Measurements from ENCODE around the gene DOP1A. TPM values are rescaled to one million over a fixed set of nuclear protein-coding genes. Genes with fewer than 3 reads are reported as not detected.
"Not testable (repeated sequence)": the region's sequence is repeated elsewhere in the genome, so short reads cannot be mapped to it uniquely, and the experiment has no call there.

DOP1A gene
- total RNA-seq, 1 experiment from 2014 or later: 17.0 TPM

- no peaks in the 10 kb centered on the region for H3K79me1 ChIP-seq (ENCODE audit: insufficient read depth, low read depth, low read length, poor library complexity, severe bottlenecking)
- no peaks in the 10 kb centered on the region for H4K20me1 ChIP-seq (ENCODE audit: control insufficient read depth, insufficient read depth, insufficient read length)
- H3K79me2 ChIP-seq (ENCODE audit: insufficient read depth, low read length): peaks cover 3% of the 10 kb centered on the region; the same call in 1 of the 2 replicates
- Mint-ChIP-seq H3K4me1 (peaks cover 17 to 24% of the 10 kb centered on the region in 2 experiments), H3K36me3 (ENCODE audit: insufficient read depth in 1 of 3, low read depth in 3 of 3) (peaks cover 9 to 53% (median 41%) of the 10 kb centered on the region in 3 experiments), H3K27ac (no peak overlapping the region), H3K9me3 (no peaks in the 10 kb centered on the region), H3K4me3 (no peak overlapping the region), H3K27me3 (ENCODE audit: low read depth) (no peaks in the 10 kb centered on the region)
- H2BK5ac ChIP-seq (ENCODE audit: insufficient read length, low read length): no peak overlapping the region
- no peaks in the 10 kb centered on the region for H3K9me3 ChIP-seq (ENCODE audit: control insufficient read depth, low read depth, low read length)
- no CpG with 5 or more reads among the region's 6 CpGs for WGBS (ENCODE audit: extremely low coverage, insufficient read length, low lambda C conversion rate)
- H2BK20ac ChIP-seq (ENCODE audit: low read depth, low read length, poor library complexity, severe bottlenecking): no peak overlapping the region
- H2BK15ac ChIP-seq (ENCODE audit: low read depth, low read length): no peak overlapping the region
- H4K8ac ChIP-seq (replicated peaks; ENCODE audit: insufficient read length, low read depth, low read length): no peak overlapping the region
- no peak overlapping the region for H2BK120ac ChIP-seq (ENCODE audit: low read depth, low read length, poor library complexity, severe bottlenecking)
- no peaks in the 10 kb centered on the region for H3K4me1 ChIP-seq (ENCODE audit: insufficient read depth, low read length)
- H3K4me2 ChIP-seq (ENCODE audit: insufficient read depth, insufficient read length, low read length): no peak overlapping the region
- no peak overlapping the region for H3K14ac ChIP-seq (ENCODE audit: insufficient read depth, low read length)
- no peaks in the 10 kb centered on the region for H3K27me3 ChIP-seq (ENCODE audit: insufficient read depth, low read length)
- H3T11ph ChIP-seq (ENCODE audit: low read length): no peak overlapping the region
- H2AFZ ChIP-seq (ENCODE audit: low read length): no peak overlapping the region
- H2AK5ac ChIP-seq (ENCODE audit: insufficient read length, low read length): no peak overlapping the region
- no peak overlapping the region for H2BK12ac ChIP-seq (ENCODE audit: insufficient read length, low read depth, low read length)
- H3K23me2 ChIP-seq (ENCODE audit: insufficient read length, low read depth, low read length, poor library complexity, severe bottlenecking): peaks cover 8% of the 10 kb centered on the region
- H3K23ac ChIP-seq (ENCODE audit: insufficient read length, low read depth, low read length): no peak overlapping the region
- no peak overlapping the region for H4K5ac ChIP-seq (ENCODE audit: insufficient read length, low read depth, low read length)
- DNase-seq: no peak
- H3K4ac ChIP-seq (ENCODE audit: low read depth, low read length): no peak overlapping the region
- H4K91ac ChIP-seq (ENCODE audit: insufficient read length, low read depth, low read length): no peak overlapping the region
- no peak overlapping the region for H3K27ac ChIP-seq (ENCODE audit: insufficient read length, low read depth, low read length)
- H3K56ac ChIP-seq (ENCODE audit: insufficient read length, low read depth, low read length): no peak overlapping the region
- no peak overlapping the region for H3K18ac ChIP-seq (ENCODE audit: insufficient read length, low read depth, low read length)
- no peak for TF ChIP-seq CTCF (conservative IDR thresholded peaks at IDR 0.05)
- no peak overlapping the region for H3K9ac ChIP-seq (ENCODE audit: extremely low read depth, insufficient read length, low read length)
Measured at GRCh38 chr6:83190626-83191025, 123.2 kb downstream of the DOP1A start.

GRCh38 chr6:83191974-83192373 lies 124.5 kb downstream of the DOP1A start:
- not testable (repeated sequence) for H2BK120ac ChIP-seq (ENCODE audit: low read depth, low read length, poor library complexity, severe bottlenecking); H4K20me1 ChIP-seq (ENCODE audit: control insufficient read depth, insufficient read depth, insufficient read length); H3K23me2 ChIP-seq (ENCODE audit: insufficient read length, low read depth, low read length, poor library complexity, severe bottlenecking); H3K27ac ChIP-seq (ENCODE audit: insufficient read length, low read depth, low read length); H2BK20ac ChIP-seq (ENCODE audit: low read depth, low read length, poor library complexity, severe bottlenecking); DNase-seq; H2BK12ac ChIP-seq (ENCODE audit: insufficient read length, low read depth, low read length); H3K27me3 Mint-ChIP-seq (ENCODE audit: low read depth); H3K9ac ChIP-seq (ENCODE audit: extremely low read depth, insufficient read length, low read length); H3K79me2 ChIP-seq (ENCODE audit: insufficient read depth, low read length); H4K91ac ChIP-seq (ENCODE audit: insufficient read length, low read depth, low read length); H3K27ac Mint-ChIP-seq; H3K4me1 ChIP-seq (ENCODE audit: insufficient read depth, low read length); H3K14ac ChIP-seq (ENCODE audit: insufficient read depth, low read length); H3K9me3 ChIP-seq (ENCODE audit: control insufficient read depth, low read depth, low read length); H3K27me3 ChIP-seq (ENCODE audit: insufficient read depth, low read length); H3T11ph ChIP-seq (ENCODE audit: low read length); H2AFZ ChIP-seq (ENCODE audit: low read length); H2AK5ac ChIP-seq (ENCODE audit: insufficient read length, low read length); H3K23ac ChIP-seq (ENCODE audit: insufficient read length, low read depth, low read length); H3K18ac ChIP-seq (ENCODE audit: insufficient read length, low read depth, low read length); H3K4ac ChIP-seq (ENCODE audit: low read depth, low read length); H3K9me3 Mint-ChIP-seq; H3K56ac ChIP-seq (ENCODE audit: insufficient read length, low read depth, low read length); H4K5ac ChIP-seq (ENCODE audit: insufficient read length, low read depth, low read length); H2BK5ac ChIP-seq (ENCODE audit: insufficient read length, low read length); H4K8ac ChIP-seq (replicated peaks; ENCODE audit: insufficient read length, low read depth, low read length); H2BK15ac ChIP-seq (ENCODE audit: low read depth, low read length); H3K79me1 ChIP-seq (ENCODE audit: insufficient read depth, low read depth, low read length, poor library complexity, severe bottlenecking)
- H3K36me3 Mint-ChIP-seq (ENCODE audit: insufficient read depth in 1 of 3, low read depth in 3 of 3): peaks cover 10 to 53% (median 41%) of the 10 kb centered on the region in 3 experiments
- H3K4me2 ChIP-seq (ENCODE audit: insufficient read depth, insufficient read length, low read length): peak overlapping the region; percentile 50
- peak overlapping the region; percentile 98 for H3K4me3 Mint-ChIP-seq
- H3K4me1 Mint-ChIP-seq: peaks cover 17 to 24% of the 10 kb centered on the region in 2 experiments
- WGBS (ENCODE audit: extremely low coverage, insufficient read length, low lambda C conversion rate): no CpG with 5 or more reads among the region's 18 CpGs

Measured in H9 (cell line).